HEK293 (cell line): ENCODE results near the gene MYO18B.

Source experiments
- CTCF ChIP-seq: fragments of 450-650 bp; formaldehyde crosslinking; IDR thresholded peaks from 2 replicates; pipeline ENCODE4 v1.5.1; 2016; ENCODE audit warnings: missing biosample characterization, missing genetic modification characterization
- REST ChIP-seq: fragments of 450-650 bp; formaldehyde crosslinking; IDR thresholded peaks from 2 replicates; pipeline ENCODE4 v1.5.1; 2016; ENCODE audit warnings: missing biosample characterization, missing genetic modification characterization
- ZBTB44 ChIP-seq: fragments of 450-650 bp; IDR thresholded peaks from 2 replicates; pipeline ENCODE4 v1.5.1; 2018; ENCODE audit warnings: missing biosample characterization, mild to moderate bottlenecking, missing genetic modification characterization
- ZFP3 ChIP-seq: fragments of 450-650 bp; formaldehyde crosslinking; IDR thresholded peaks from 2 replicates; pipeline ENCODE4 v1.5.1; 2016; ENCODE audit warnings: low read depth, missing biosample characterization, missing genetic modification characterization
- ZNF138 ChIP-seq: fragments of 450-650 bp; formaldehyde crosslinking; IDR thresholded peaks from 2 replicates; pipeline ENCODE4 v1.5.1; 2016; ENCODE audit warnings: missing biosample characterization, missing genetic modification characterization, borderline replicate concordance
- ZNF426 ChIP-seq: fragments of 450-650 bp; formaldehyde crosslinking; IDR thresholded peaks from 2 replicates; pipeline ENCODE4 v1.5.1; 2017; ENCODE audit warnings: missing biosample characterization, missing genetic modification characterization, mild to moderate bottlenecking, inconsistent platforms, moderate library complexity

- no peak for TF ChIP-seq ZNF138
- no peak for TF ChIP-seq ZBTB44 (tag by site-specific recombination)
- no peak for TF ChIP-seq REST (tag by site-specific recombination)
- TF ChIP-seq ZNF426 (tag by site-specific recombination) = no peak
- TF ChIP-seq ZFP3 (tag by site-specific recombination) = no peak
- no peak for TF ChIP-seq CTCF (tag by site-specific recombination)
Observed at GRCh38 chr22:25741692-25742626, at the start of gene MYO18B.
